HG02943 (cell line): ENCODE results near the gene JCAD.
"Not testable (repeated sequence)": the region's sequence is repeated elsewhere in the genome, so short reads cannot be mapped to it uniquely, and the experiment has no call there.

Experiments used
- ATAC-seq: cut with Tn5 transposase; IDR thresholded peaks from one replicate; pipeline ENCODE4 v1.9.1; 2021; ENCODE audit warnings: mild to moderate bottlenecking, low read depth, moderate library complexity; ENCODE audit not compliant: unreplicated experiment

Gene JCAD

GRCh38 chr10:30028006-30028737 lies 31.2 kb downstream of the JCAD start:
- no peak for ATAC-seq

GRCh38 chr10:30027057-30028005 lies 32.1 kb downstream of the JCAD start:
- ATAC-seq, result peak; percentile 82

DNA sequence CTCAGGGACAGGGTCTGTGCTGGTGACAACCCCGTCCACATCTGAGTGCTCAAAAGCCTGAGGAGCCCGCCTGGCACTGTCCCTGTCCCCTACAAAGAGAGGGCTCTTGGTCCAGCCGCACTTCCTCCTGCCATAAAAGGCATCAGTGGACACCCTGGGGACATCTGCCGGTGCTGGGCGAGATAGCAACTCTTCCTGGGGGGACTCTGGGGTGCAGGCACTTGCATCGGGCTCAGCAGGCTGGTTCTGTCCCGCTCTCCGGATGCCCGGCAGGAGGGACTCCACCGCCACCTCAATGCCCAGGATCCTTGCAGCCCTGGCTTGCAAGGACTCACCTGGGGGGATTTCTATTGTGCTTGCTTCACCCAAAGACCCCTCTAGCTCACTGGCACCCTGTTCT lies 32.8 kb downstream of the JCAD start:
- no peak for ATAC-seq

- no peak for ATAC-seq
These were observed 33.3 kb downstream of the JCAD start for GRCh38 chr10:30026080-30026479.

GRCh38 chr10:30025428-30025827 lies 34.0 kb downstream of the JCAD start:
- ATAC-seq, result not testable (repeated sequence)

GRCh38 chr10:30022590-30022989 lies 36.8 kb downstream of the JCAD start:
- no peak for ATAC-seq

DNA sequence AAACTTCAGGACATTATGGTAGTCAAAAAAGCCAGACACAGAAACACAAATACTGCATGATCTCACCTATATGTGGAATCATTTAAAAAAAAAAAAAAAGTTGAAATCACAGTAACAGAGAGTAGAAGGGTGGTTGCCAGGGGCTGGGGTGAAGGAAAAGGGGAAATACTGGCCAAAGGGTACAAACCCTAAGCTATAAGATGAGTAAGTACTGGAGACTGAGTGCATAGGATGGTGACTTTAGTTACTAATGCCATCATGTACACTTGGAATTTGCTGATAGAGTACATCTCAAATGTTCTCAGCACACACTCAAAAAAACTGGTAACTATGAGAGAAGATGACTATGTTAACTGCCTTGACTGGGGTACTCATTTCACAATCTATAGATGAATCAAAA lies 39.9 kb downstream of the JCAD start:
- ATAC-seq, result no peak

DNA sequence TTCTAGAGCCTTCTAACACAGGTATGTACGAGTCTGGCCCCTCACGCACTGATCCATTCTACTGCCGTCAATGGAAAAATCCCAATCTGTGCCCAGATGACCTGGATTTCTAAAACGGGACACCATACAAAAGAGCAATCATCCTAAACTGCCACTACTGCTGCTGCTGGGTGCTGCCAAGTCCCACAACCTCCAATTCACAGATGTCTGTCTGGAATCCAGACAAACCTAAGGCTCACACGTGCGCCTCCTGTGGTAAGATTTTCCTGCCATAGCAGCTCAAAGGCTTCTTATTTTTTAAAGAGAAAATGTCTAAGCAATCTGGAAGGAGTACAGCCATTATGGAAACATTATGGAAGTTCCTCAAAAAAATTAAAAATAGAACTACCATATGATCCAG lies 40.9 kb downstream of the JCAD start:
- ATAC-seq, result no peak

- no peak for ATAC-seq
These were observed 41.4 kb downstream of the JCAD start for GRCh38 chr10:30017966-30018365.

DNA sequence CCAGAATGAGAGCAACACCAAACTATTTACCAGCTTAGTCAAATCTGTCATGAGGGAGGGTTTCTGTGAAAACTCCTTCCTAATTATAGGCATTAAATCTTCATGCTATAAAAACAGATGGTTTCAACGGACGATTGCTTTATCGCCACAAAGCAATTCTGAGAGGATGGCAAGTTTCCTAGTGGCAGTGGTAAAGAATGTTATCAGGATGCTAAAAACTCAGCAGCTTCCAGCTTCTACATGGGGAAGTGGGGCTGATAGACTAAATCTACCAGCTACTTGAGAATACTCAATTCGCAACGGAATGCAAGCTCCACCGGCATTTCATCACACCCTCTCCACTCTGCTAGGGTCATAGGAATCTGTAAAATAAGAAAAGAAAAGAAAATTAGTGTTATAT lies 41.8 kb downstream of the JCAD start:
- no peak for ATAC-seq

GRCh38 chr10:30014511-30014910 lies 44.9 kb downstream of the JCAD start:
- ATAC-seq, result no peak

GRCh38 chr10:30013757-30014156 lies 45.6 kb downstream of the JCAD start:
- no peak for ATAC-seq

DNA sequence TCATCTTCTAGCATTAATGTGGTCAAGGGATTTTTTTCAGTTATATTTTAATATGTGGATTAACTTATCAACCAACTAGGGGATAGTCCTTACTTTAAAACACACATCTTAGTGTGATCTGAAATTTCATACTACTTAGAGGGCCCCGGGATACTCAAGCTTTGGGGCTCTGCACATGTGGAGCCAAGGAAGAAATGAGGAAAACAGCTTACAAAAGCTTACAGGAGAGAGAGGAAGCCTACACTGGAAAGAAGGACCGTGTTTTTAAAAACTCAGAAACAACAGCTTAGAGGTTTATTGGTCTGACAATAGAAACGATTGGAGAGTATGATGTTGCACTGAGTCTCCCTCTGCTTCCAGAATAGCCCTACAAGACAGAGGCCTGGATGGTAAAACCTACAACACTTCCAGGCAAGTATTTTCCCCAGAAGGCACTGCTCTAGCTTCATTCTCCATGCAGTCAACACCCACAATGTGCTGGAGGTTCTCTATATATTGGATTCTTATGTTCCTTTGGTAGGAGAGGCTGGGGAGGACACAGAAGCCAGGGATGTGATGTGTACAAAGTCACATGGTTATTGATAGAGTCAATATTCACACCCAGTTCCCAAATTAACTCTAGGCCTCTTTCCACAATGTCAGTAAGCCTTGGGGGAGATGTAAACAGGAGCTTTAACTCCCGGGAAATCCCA lies 47.3 kb downstream of the JCAD start:
- no peak for ATAC-seq

DNA sequence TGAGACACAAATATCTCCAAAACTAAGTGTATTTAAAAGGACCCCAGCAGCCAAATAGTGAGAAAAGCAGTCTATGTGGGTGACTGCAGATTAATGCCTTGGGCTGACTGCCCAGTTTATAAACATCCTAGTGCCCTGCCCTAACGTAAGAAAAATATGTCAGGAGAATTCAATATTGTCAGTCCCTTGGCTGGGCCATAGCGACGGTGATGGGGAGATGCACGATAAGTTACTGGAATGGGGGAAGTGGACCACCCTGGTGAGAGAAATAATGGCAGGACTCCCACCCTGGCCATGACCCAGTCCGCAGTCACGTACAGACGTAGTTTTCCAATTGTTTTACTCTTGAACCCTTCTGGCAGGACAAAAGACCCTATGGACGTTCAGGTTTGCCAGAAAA lies 48.0 kb downstream of the JCAD start:
- ATAC-seq, result no peak

GRCh38 chr10:30007406-30007805 lies 52.0 kb downstream of the JCAD start:
- ATAC-seq, result no peak

GRCh38 chr10:30006410-30006809 lies 53.0 kb downstream of the JCAD start:
- no peak for ATAC-seq

DNA sequence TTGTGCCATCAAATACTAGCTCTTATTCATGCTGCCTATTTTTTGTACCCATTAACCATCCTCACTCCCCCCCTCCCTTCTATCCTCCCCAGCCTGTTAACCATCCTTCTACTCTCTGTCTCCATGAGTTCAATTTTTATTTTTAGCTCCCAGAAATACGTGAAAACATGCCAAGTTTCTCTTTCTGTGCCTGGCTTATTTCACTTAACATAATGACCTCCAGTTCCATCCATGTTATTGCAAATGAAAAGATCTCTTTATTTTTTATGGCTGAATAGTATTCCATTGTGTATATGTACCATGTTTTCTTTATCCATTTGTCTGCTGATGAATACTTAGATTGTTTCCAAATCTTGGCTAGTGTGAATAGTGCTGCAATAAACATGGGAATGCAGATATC lies 54.3 kb downstream of the JCAD start:
- ATAC-seq, result not testable (repeated sequence)

- ATAC-seq, result no peak
These were observed 56.7 kb downstream of the JCAD start for GRCh38 chr10:30002426-30003266.

GRCh38 chr10:30000802-30001571 lies 58.4 kb downstream of the JCAD start:
- no peak for ATAC-seq
